ENCODE data around the gene BCDIN3D. TPM values are rescaled to one million over a fixed set of nuclear protein-coding genes. Genes with fewer than 3 reads are reported as not detected.

The BCDIN3D gene
- total RNA-seq, 2 donors from 2014 or later = 1.8 to 2.0 TPM

DNA sequence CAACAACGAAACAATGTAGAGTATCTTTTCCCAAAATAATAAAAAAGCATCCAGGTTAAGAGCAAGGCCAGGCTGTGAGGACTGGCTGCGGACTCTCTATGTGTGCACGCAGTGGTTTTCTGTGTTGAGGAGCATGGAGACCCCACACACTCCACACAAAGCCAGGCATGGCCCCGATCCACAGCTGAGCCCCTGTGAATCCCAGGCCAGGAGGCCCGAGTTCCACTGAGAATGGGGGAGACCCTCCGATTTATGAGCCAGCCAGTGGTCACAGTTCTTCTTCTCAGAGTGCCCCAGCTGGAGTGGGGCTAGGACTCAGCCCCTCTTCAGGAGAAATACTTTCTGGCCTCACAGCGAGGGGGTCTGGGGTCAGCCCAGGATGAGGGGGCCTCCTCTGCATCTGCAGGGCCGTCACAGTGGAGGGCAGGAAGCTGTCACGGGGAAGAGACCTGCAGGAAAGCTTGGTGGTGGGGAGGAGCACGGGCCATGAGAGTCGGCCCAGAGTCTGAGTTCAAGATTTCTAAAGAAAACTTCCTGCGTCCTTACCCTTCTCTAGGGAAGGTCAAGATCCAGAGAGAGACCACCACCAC, 34.8 kb downstream of the BCDIN3D start:
- TF ChIP-seq, protein P1, sequence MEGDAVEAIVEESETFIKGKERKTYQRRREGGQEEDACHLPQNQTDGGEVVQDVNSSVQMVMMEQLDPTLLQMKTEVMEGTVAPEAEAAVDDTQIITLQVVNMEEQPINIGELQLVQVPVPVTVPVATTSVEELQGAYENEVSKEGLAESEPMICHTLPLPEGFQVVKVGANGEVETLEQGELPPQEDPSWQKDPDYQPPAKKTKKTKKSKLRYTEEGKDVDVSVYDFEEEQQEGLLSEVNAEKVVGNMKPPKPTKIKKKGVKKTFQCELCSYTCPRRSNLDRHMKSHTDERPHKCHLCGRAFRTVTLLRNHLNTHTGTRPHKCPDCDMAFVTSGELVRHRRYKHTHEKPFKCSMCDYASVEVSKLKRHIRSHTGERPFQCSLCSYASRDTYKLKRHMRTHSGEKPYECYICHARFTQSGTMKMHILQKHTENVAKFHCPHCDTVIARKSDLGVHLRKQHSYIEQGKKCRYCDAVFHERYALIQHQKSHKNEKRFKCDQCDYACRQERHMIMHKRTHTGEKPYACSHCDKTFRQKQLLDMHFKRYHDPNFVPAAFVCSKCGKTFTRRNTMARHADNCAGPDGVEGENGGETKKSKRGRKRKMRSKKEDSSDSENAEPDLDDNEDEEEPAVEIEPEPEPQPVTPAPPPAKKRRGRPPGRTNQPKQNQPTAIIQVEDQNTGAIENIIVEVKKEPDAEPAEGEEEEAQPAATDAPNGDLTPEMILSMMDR (IDR thresholded peaks at IDR 0.05) = no peak
- no peaks in the 10 kb centered on the region for H3K27me3 ChIP-seq
- peaks cover 29% of the 10 kb centered on the region for H3K36me3 ChIP-seq
- no peak for DNase-seq (ENCODE audit: low spot score)
- H3K27ac ChIP-seq = peak overlapping the region; percentile 77 to 85
- no peaks in the 10 kb centered on the region for H3K9me3 ChIP-seq
- peaks cover 0 to 52% of the 10 kb centered on the region in 2 donors for H3K4me1 ChIP-seq
- no peak overlapping the region for H3K4me3 ChIP-seq

DNA sequence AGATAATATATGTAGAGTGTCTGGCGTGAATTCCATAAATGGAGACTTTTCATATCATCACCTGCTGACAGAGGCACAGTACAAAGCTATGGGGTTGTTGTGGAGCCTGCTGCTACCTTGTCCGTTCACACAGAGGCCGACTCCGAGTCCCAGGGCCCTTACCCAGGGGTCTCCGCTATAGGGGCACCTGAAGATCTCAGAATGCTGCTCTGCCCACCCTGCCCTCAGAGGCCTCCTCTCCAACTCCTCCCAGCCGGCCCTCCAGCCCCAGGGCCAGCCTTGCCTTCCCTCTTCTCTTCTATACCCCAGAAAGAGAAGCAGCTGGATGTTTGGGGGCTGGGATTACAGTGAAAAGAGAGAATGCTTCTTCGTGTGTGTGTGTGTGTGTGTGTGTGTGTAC, 36.0 kb downstream of the BCDIN3D start:
- Histone ChIP-seq H3K36me3 (peaks cover 39% of the 10 kb centered on the region), H3K27me3 (no peaks in the 10 kb centered on the region), H3K27ac (peak overlapping the region; percentile 10 to 53), H3K4me1 (peaks cover 0 to 53% of the 10 kb centered on the region in 2 donors), H3K4me3 (no peak overlapping the region), H3K9me3 (no peaks in the 10 kb centered on the region)
- TF ChIP-seq, protein P1 (IDR thresholded peaks at IDR 0.05) = no peak
- DNase-seq (ENCODE audit: low spot score) = no peak

DNA sequence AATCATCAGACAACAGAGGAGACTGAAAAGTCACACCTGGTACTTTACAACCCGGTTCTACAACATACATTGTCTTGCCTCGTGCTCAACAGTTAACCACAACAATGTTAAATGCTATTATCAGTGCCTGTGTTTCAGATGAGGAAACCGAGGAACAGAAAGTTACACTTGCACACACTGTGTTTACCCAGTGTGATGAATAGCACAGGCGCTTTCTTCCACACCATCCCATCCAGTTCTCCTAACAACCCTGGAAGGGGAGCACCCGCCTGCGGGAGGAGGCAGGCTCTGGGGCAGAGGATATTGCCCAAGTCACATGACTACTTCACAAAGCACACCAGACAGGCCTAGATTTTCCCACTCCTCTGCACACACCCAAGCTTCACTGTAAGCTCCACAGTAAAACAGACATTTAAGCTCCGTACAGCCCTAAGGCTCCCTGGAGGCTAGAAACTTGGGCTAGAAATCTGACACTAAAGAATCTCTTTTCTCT, 36.5 kb downstream of the BCDIN3D start:
- peaks cover 39% of the 10 kb centered on the region for H3K36me3 ChIP-seq

DNA sequence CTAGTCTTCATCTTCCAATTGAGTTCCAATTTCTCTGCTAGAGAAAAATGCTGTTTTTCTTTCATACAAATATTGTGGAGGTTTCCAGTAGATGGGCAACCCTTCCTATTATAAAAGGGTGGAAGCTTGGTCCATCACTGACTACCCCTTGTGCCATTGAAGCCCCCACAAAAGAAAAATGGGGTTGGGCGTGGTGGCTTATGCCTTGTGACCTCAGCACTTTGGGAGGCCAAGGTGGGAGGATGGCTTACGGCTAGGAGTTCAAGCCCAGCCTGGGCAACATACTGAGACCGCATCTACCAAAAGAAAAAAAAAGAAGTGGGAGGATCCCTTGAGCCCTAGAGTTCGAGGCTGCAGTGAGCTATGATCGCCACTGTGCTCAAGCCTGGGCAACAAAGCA, 37.5 kb downstream of the BCDIN3D start:
- Histone ChIP-seq H3K36me3 (peaks cover 40% of the 10 kb centered on the region), H3K27ac (no peak overlapping the region)
- no peak for DNase-seq (ENCODE audit: low spot score)

More for the DNA sequence above, 36.5 kb downstream of the BCDIN3D start:
- Histone ChIP-seq H3K27ac (peak overlapping the region in 1 of 2 donors; percentile 10), H3K4me1 (peaks cover 0 to 56% of the 10 kb centered on the region in 2 donors), H3K4me3 (no peak overlapping the region), H3K27me3 (no peaks in the 10 kb centered on the region), H3K9me3 (no peaks in the 10 kb centered on the region)
- DNase-seq (ENCODE audit: low spot score) = no peak
- TF ChIP-seq, protein P1 (IDR thresholded peaks at IDR 0.05) = no peak

DNA sequence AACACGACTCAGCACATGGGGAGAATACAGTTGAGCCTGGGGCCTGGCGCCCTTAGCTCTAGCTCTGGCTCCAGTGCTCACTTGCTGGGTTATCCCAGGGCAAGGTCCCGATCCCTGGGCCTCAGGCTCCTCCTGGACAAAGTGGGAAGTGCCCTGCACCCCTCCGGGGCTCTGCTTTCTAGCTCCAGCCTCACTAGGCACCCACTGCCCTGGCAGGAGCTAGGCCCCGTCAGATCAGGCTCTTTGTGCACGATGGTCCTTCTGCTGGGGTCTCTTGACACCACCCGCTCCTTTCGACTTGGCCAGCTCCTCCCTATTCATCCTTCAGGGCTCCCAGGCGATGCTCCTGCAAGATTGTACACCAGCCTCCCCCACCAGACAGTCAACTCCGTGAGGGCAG, 38.1 kb downstream of the BCDIN3D start:
- no peak overlapping the region for H3K4me3 ChIP-seq
- H3K27me3 ChIP-seq = no peaks in the 10 kb centered on the region
- peaks cover 46% of the 10 kb centered on the region for H3K36me3 ChIP-seq
- H3K4me1 ChIP-seq = peaks cover 0 to 55% of the 10 kb centered on the region in 2 donors
- H3K9me3 ChIP-seq = no peaks in the 10 kb centered on the region
- H3K27ac ChIP-seq = no peak overlapping the region
- no peak for DNase-seq (ENCODE audit: low spot score)
- TF ChIP-seq, protein P1 (IDR thresholded peaks at IDR 0.05) = no peak

More for the DNA sequence above, 37.5 kb downstream of the BCDIN3D start:
- H3K9me3 ChIP-seq = no peaks in the 10 kb centered on the region
- H3K27me3 ChIP-seq = no peaks in the 10 kb centered on the region
- no peak overlapping the region for H3K4me3 ChIP-seq
- H3K4me1 ChIP-seq = peaks cover 0 to 57% of the 10 kb centered on the region in 2 donors
- TF ChIP-seq, protein P1 (IDR thresholded peaks at IDR 0.05) = no peak

All from right atrium auricular region (tissue), 2 donors.